Measurements from ENCODE around the gene LEFTY1. TPM values are rescaled to one million over a fixed set of nuclear protein-coding genes. Genes with fewer than 3 reads are reported as not detected.

The LEFTY1 gene
- total and polyA plus RNA-seq, 2 of the 4 experiments (the other 2 are of a cell fraction): not detected

GRCh38 chr1:225903623-225904022, 14.7 kb upstream of the LEFTY1 start:
- Histone ChIP-seq H3K4me1 (ENCODE audit: control insufficient read depth, insufficient read depth, low read length) (no peaks in the 10 kb centered on the region), H3K9me3 (ENCODE audit: control insufficient read depth, insufficient read depth, low read length) (no peaks in the 10 kb centered on the region), H3K9ac (ENCODE audit: low read depth, low read length) (no peak overlapping the region), H4K5ac (ENCODE audit: low read depth, low read length) (no peak overlapping the region), H3K4ac (ENCODE audit: low read depth, low read length) (no peak overlapping the region), H4K20me1 (ENCODE audit: insufficient read depth, low read length) (no peaks in the 10 kb centered on the region), H3K9me1 (ENCODE audit: insufficient read depth, low read length) (peaks cover 3% of the 10 kb centered on the region; the same call in 1 of the 2 replicates), H3K79me1 (ENCODE audit: low read depth in 1 of 2, low read length in 2 of 2) (no peaks in the 10 kb centered on the region), H2AFZ (replicated peaks; ENCODE audit: low read length, poor library complexity) (no peak overlapping the region), H4K8ac (ENCODE audit: low read depth in 2 of 2, low read length in 2 of 2) (no peak overlapping the region), H3K4me2 (ENCODE audit: low read depth, low read length) (no peak overlapping the region), H2AK9ac (replicated peaks; ENCODE audit: low read depth, low read length, poor library complexity) (no peak overlapping the region), H3K18ac (ENCODE audit: low read depth, low read length) (no peak overlapping the region), H2BK15ac (ENCODE audit: low read depth, low read length) (no peak overlapping the region), H2AK5ac (ENCODE audit: low read depth, low read length) (no peak overlapping the region), H3K56ac (ENCODE audit: extremely low read depth, insufficient read depth, low read length) (no peak overlapping the region), H3K14ac (replicated peaks; ENCODE audit: low read depth, low read length) (no peak overlapping the region), H3K23ac (ENCODE audit: low read depth, low read length) (no peak overlapping the region), H3K4me3 (ENCODE audit: insufficient read depth, low read depth, low read length) (no peak overlapping the region), H2BK5ac (ENCODE audit: low read depth, low read length, poor library complexity, severe bottlenecking) (no peak overlapping the region), H3K36me3 (ENCODE audit: control insufficient read depth, insufficient read depth, low read length) (no peaks in the 10 kb centered on the region), H3K27me3 (ENCODE audit: control insufficient read depth, insufficient read depth, low read length) (peaks cover 3% of the 10 kb centered on the region; the same call in 1 of the 2 replicates), H2BK120ac (ENCODE audit: low read depth, low read length) (no peak overlapping the region), H4K91ac (ENCODE audit: insufficient read depth, low read depth, low read length) (no peak overlapping the region), H3K27ac (ENCODE audit: insufficient read depth, low read length) (no peak overlapping the region), H2BK20ac (ENCODE audit: low read depth, low read length) (no peak overlapping the region)
- no peak for DNase-seq
- no TSS peak for BruUV-seq (replicated peaks)
- no peak for ATAC-seq (ENCODE audit: low read depth)
- TF ChIP-seq CTCF (conservative IDR thresholded peaks at IDR 0.05; ENCODE audit: low read depth, low read length) (no peak), ELK1 (IDR thresholded peaks at IDR 0.05; ENCODE audit: borderline replicate concordance, low read depth, low read length) (no peak), RCOR1 (IDR thresholded peaks at IDR 0.05; ENCODE audit: insufficient replicate concordance, low read length) (no peak), RFX5 (IDR thresholded peaks at IDR 0.05; ENCODE audit: low read depth, low read length) (no peak), SMC3 (IDR thresholded peaks at IDR 0.05; ENCODE audit: low read depth, low read length) (no peak), USF2 (IDR thresholded peaks at IDR 0.05; ENCODE audit: low read depth, low read length) (no peak), MAZ (IDR thresholded peaks at IDR 0.05; ENCODE audit: borderline replicate concordance, low read depth, low read length) (no peak), FOS (IDR thresholded peaks at IDR 0.05; ENCODE audit: low read depth, low read length) (no peak)
- WGBS, 2 experiments (ENCODE audit: extremely low coverage in 2 of 2, insufficient read length in 1 of 2): 91% methylated on average over 4 of the region's 4 CpGs; no CpG with 5 or more reads in 1 of the 2 experiments
- ChIA-PET CTCF (interaction anchor here (0.6 kb wide), 1 partner anchor 8 kb away, joined by 4 read pairs; no protein-coding TSS in a partner anchor), POLR2A (ENCODE audit: unreplicated experiment) (no interaction called here)
- in situ Hi-C loops (cut with MboI; ENCODE audit: low sequenced_read_pairs): no loop called here
- dilution Hi-C loops (cut with HindIII; ENCODE audit: low sequenced_read_pairs, unreplicated experiment): no loop called here
- intact Hi-C loops (cut with micrococcal nuclease): no loop called here
